SU-DHL-6 (cell line): ENCODE measurements around the gene DNAH14.

ENCODE experiments used
- H2AFZ ChIP-seq: fragments of 200-600 bp; sonication (generic); 2 replicates; pipeline ENCODE4 v1.6.1; 2014; ENCODE audit warnings: low read depth, mild to moderate bottlenecking, moderate library complexity, mixed read lengths, antibody characterized with exemption, low read length; ENCODE audit not compliant: severe bottlenecking
- H3F3A ChIP-seq: fragments of 200-600 bp; shearing (Covaris generic); 2 replicates; pipeline ENCODE4 v1.6.0; 2016; ENCODE audit warnings: antibody characterized with exemption, mild to moderate bottlenecking; ENCODE audit not compliant: insufficient read depth
- H3K27ac ChIP-seq: fragments of 200-600 bp; sonication (generic); 2 replicates; pipeline ENCODE4 v1.5.1; 2016; ENCODE audit warnings: low read depth, mild to moderate bottlenecking, low read length, moderate library complexity, mixed read lengths
- H3K27me3 ChIP-seq: fragments of 200-600 bp; sonication (generic), shearing (Covaris generic); 2 replicates; pipeline ENCODE4 v1.6.0; 2014; ENCODE audit warnings: mild to moderate bottlenecking, low read length
- H3K36me3 ChIP-seq: fragments of 200-600 bp; sonication (generic); 2 replicates; pipeline ENCODE4 v1.6.1; 2014; ENCODE audit warnings: mild to moderate bottlenecking, low read length, mixed read lengths
- H3K4me2 ChIP-seq: fragments of 300-600, 200-600 bp; shearing (Covaris generic), sonication (generic); 2 replicates; pipeline ENCODE4 v1.6.0; 2014; ENCODE audit warnings: low read length, low read depth, mild to moderate bottlenecking; ENCODE audit not compliant: poor library complexity, severe bottlenecking
- H3K4me3 ChIP-seq: fragments of 200-600 bp; sonication (generic); 2 replicates; pipeline ENCODE4 v1.5.1; 2014; ENCODE audit warnings: antibody characterized with exemption, low read length, mild to moderate bottlenecking, mixed read lengths; ENCODE audit not compliant: insufficient read depth, poor library complexity, severe bottlenecking
- H3K79me2 ChIP-seq: fragments of 200-600 bp; sonication (generic); 2 replicates; pipeline ENCODE4 v1.6.1; 2014; ENCODE audit warnings: mild to moderate bottlenecking, low read length, moderate library complexity; ENCODE audit not compliant: insufficient read depth
- H3K9ac ChIP-seq: fragments of 200-600 bp; sonication (generic); 2 replicates; pipeline ENCODE4 v1.7.0; 2014; ENCODE audit warnings: mild to moderate bottlenecking, low read length
- H3K9me2 ChIP-seq: fragments of 200-600 bp; sonication (generic); replicated peaks from 2 replicates; pipeline ENCODE4 v1.6.1; 2014; ENCODE audit warnings: low read length; ENCODE audit not compliant: insufficient read depth
- H3K9me3 ChIP-seq: fragments of 200-600 bp; sonication (generic); 2 replicates; pipeline ENCODE4 v1.6.1; 2014; ENCODE audit warnings: low read length, mixed read lengths; ENCODE audit not compliant: insufficient read depth
- H4K20me1 ChIP-seq: fragments of 200-600 bp; sonication (generic); 2 replicates; pipeline ENCODE4 v1.6.1; 2014; ENCODE audit warnings: low read depth, mild to moderate bottlenecking, antibody characterized with exemption, low read length, moderate library complexity, mixed read lengths
- CTCF ChIP-seq: fragments of 200-600 bp; sonication (generic); IDR thresholded peaks from one replicate; pipeline ENCODE4 v1.5.1; 2017; ENCODE audit warnings: antibody characterized with exemption, mild to moderate bottlenecking, low read length, moderate library complexity; ENCODE audit not compliant: insufficient read depth, poor library complexity, severe bottlenecking
- EZH2phosphoT487 ChIP-seq: fragments of 200-600 bp; sonication (generic), shearing (Covaris generic); conservative IDR thresholded peaks from 2 replicates; pipeline ENCODE4 v1.6.1; 2018; ENCODE audit warnings: mild to moderate bottlenecking, antibody characterized with exemption, low read length, moderate library complexity, mixed read lengths

The DNAH14 gene

DNA sequence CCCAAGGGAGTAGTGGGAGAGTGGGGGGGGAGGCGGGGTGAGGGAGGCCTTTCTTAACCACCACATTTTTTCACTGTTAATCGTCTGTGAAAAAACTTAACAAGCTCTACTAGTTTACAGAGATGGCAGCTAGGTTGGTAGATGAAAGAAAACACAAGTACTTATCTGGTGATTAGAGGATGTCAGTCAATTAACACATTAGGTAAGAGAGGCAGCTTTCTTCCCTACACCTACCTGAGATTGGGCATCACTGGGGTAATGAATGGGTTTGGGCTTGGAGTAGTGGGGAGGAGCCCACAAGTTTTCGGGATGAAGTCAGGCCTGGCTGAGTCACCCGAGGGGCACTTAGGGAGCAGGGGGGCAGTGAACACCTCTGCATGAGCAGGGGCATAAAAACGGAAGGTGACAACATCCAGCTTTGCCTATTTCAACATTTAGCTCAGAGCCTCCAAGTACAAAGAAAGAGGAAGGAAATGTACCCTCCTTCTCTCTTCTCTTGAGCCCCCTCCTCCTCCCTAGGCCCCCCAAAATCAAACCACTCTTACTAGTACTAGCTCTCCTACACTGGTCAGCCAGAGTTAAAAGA, 495.8 kb downstream of the DNAH14 start:
- no peak for TF ChIP-seq CTCF
- TF ChIP-seq EZH2phosphoT487, result no peak
- Histone ChIP-seq H3K27ac (peak overlapping the region; percentile 86), H3K9ac (peak overlapping the region; percentile 93), H3K27me3 (no peaks in the 10 kb centered on the region), H4K20me1 (peaks cover 48% of the 10 kb centered on the region), H3K79me2 (peaks cover 75% of the 10 kb centered on the region), H3K9me3 (no peaks in the 10 kb centered on the region), H3K4me3 (peak overlapping the region; percentile 73), H3K4me2 (peak overlapping the region; percentile 95), H3K9me2 (no peaks in the 10 kb centered on the region), H2AFZ (no peak overlapping the region), H3K36me3 (peaks cover 25% of the 10 kb centered on the region), H3F3A (peaks cover 23% of the 10 kb centered on the region)

DNA sequence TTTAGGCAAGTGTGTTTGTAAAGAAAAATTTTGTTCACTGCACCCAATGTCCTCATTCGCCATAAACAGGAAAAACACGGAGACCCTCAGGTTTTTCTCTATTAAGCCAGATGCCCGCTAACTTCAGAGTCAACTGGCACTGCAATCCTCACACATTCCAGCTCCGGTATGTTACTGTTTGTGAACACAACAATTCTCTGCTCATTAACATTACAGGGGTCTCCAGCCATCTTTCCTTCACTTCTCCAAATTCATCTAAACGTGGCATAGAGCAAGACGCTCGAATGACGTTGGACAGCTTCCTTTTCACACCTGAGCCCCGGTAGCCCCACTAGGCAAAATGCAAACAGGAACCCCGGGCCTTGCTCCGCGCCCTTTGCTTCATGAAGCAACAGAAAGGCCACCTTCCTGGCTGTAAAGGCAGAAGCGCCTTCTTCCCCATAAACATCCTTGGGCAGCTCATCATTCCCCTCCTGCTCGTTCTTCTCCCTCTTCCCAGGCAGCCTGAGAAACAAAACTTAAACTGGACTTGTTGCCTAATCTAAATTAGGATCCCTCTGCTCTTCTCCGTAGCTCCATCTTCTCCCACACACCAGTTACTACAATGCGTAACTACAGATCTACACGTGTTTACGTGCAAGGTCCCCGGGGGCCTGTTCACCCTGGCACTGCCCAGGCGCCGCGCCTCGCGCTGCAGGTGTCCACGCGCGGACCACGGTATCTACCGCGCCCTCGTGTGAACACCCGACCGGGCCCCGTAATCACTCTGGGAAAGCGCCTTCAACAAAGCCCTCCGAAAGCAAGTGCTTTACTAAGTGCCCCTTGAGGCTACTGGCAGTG, 497.1 kb downstream of the DNAH14 start:
- Histone ChIP-seq H3K9me2 (no peaks in the 10 kb centered on the region), H3K9me3 (no peaks in the 10 kb centered on the region), H3K36me3 (peaks cover 20% of the 10 kb centered on the region), H3K27ac (peak overlapping the region; percentile 86), H4K20me1 (peaks cover 41% of the 10 kb centered on the region), H2AFZ (no peak overlapping the region), H3F3A (peaks cover 24% of the 10 kb centered on the region), H3K27me3 (no peaks in the 10 kb centered on the region), H3K4me3 (peak overlapping the region; percentile 73), H3K9ac (peak overlapping the region; percentile 93), H3K79me2 (peaks cover 62% of the 10 kb centered on the region), H3K4me2 (peak overlapping the region; percentile 95)
- TF ChIP-seq EZH2phosphoT487 (no peak), CTCF (no peak)

- H3K27ac ChIP-seq, result peak within 1 kb of the TSS; percentile 86
- peak within 1 kb of the TSS; percentile 23 for H2AFZ ChIP-seq
- peak within 1 kb of the TSS; percentile 95 for H3K4me2 ChIP-seq
- peaks cover 22% of the 10 kb centered on the region for H3F3A ChIP-seq
- H4K20me1 ChIP-seq, result peaks cover 33% of the 10 kb centered on the region
- H3K79me2 ChIP-seq, result peaks cover 54% of the 10 kb centered on the region
- no peaks in the 10 kb centered on the region for H3K9me2 ChIP-seq
- H3K36me3 ChIP-seq, result peaks cover 11% of the 10 kb centered on the region
- TF ChIP-seq EZH2phosphoT487, result no peak
- no peak for TF ChIP-seq CTCF
- H3K9ac ChIP-seq, result peak within 1 kb of the TSS; percentile 93
- H3K4me3 ChIP-seq, result peak within 1 kb of the TSS; percentile 76
- no peaks in the 10 kb centered on the region for H3K27me3 ChIP-seq
- H3K9me3 ChIP-seq, result no peaks in the 10 kb centered on the region
Measured at GRCh38 chr1:225427235-225428067, 498.0 kb downstream of the DNAH14 start, which contains the start of gene LBR. LBR (minus strand) TSS chr1:225428038; CDS start chr1:225424075, 3,963 bp downstream.
